Iris pigment epithelial cell (primary cell): ENCODE measurements around the gene MTPN.

Experiments used
- DNase-seq: peaks from one replicate; pipeline ENCODE4 v3.0.0-alpha.2; 2011; ENCODE audit warnings: low read depth

The MTPN gene

GRCh38 chr7:135956393-135956792, 20.8 kb downstream of the MTPN start:
- no peak for DNase-seq

- DNase-seq: no peak
Measured at GRCh38 chr7:135950972-135951371, 26.2 kb downstream of the MTPN start.

GRCh38 chr7:135950429-135950828, 26.7 kb downstream of the MTPN start:
- no peak for DNase-seq

- no peak for DNase-seq
Measured at GRCh38 chr7:135946289-135947055, 30.7 kb downstream of the MTPN start.

- no peak for DNase-seq
Measured at GRCh38 chr7:135944753-135945152, 32.4 kb downstream of the MTPN start.

- peak; percentile 35 for DNase-seq
Measured at GRCh38 chr7:135943134-135943879, 33.9 kb downstream of the MTPN start.

- DNase-seq: no peak
Measured at GRCh38 chr7:135942614-135943013, 34.5 kb downstream of the MTPN start.

GRCh38 chr7:135940077-135941075, 36.8 kb downstream of the MTPN start:
- DNase-seq: no peak

GRCh38 chr7:135939261-135939812, 37.8 kb downstream of the MTPN start:
- no peak for DNase-seq

GRCh38 chr7:135938563-135938962, 38.6 kb downstream of the MTPN start:
- DNase-seq: no peak

GRCh38 chr7:135938086-135938485, 39.1 kb downstream of the MTPN start:
- no peak for DNase-seq

GRCh38 chr7:135936497-135937217, 40.5 kb downstream of the MTPN start:
- DNase-seq: no peak

GRCh38 chr7:135934651-135935050, 42.5 kb downstream of the MTPN start:
- no peak for DNase-seq

- DNase-seq: no peak
Measured at GRCh38 chr7:135933509-135934188, 43.5 kb downstream of the MTPN start.

- no peak for DNase-seq
Measured at GRCh38 chr7:135932131-135932530, 45.0 kb downstream of the MTPN start.

- peak; percentile 56 for DNase-seq
Measured at GRCh38 chr7:135930565-135931461, 46.3 kb downstream of the MTPN start.

- DNase-seq: no peak
Measured at GRCh38 chr7:135929722-135930141, 47.4 kb downstream of the MTPN start.

GRCh38 chr7:135929249-135929648, 47.9 kb downstream of the MTPN start:
- peak; percentile 47 for DNase-seq

- no peak for DNase-seq
Measured at GRCh38 chr7:135928136-135928535, 49.0 kb downstream of the MTPN start.

- peak; percentile 28 for DNase-seq
Measured at GRCh38 chr7:135925210-135925609, 51.9 kb downstream of the MTPN start.
